ENCODE measurements around the gene ZNF219. TPM values are rescaled to one million over a fixed set of nuclear protein-coding genes. Genes with fewer than 3 reads are reported as not detected.

Gene ZNF219
- total RNA-seq, 1 experiment from 2014 or later, result 18.5 TPM

DNA sequence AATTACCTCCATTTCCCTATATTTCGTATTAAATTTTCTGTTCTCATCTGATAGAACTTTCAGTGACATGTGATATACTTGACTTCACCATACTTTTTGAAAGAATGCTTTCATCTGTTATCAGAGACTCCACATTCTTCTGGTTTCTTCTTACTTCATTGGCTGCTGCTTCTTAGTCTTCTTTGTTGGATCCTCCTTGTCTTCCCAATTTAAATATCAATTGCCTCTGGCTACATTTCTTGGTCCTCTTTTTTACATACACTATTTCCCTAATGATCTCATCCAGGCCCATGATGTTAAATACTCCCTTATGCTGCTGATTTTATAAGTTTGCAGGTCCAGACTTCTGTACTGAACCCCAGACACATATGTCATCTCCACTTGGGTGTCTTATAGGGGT lies 35.4 kb upstream of the ZNF219 start:
- H3K27me3 Mint-ChIP-seq (ENCODE audit: unreplicated experiment), result peaks cover 17% of the 10 kb centered on the region
- no peak for DNase-seq
- no peak overlapping the region for H3K27ac Mint-ChIP-seq (ENCODE audit: unreplicated experiment)
- TF ChIP-seq, protein P1, sequence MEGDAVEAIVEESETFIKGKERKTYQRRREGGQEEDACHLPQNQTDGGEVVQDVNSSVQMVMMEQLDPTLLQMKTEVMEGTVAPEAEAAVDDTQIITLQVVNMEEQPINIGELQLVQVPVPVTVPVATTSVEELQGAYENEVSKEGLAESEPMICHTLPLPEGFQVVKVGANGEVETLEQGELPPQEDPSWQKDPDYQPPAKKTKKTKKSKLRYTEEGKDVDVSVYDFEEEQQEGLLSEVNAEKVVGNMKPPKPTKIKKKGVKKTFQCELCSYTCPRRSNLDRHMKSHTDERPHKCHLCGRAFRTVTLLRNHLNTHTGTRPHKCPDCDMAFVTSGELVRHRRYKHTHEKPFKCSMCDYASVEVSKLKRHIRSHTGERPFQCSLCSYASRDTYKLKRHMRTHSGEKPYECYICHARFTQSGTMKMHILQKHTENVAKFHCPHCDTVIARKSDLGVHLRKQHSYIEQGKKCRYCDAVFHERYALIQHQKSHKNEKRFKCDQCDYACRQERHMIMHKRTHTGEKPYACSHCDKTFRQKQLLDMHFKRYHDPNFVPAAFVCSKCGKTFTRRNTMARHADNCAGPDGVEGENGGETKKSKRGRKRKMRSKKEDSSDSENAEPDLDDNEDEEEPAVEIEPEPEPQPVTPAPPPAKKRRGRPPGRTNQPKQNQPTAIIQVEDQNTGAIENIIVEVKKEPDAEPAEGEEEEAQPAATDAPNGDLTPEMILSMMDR (IDR thresholded peaks at IDR 0.05; ENCODE audit: unreplicated experiment), result no peak
- intact Hi-C loops (cut with micrococcal nuclease; ENCODE audit: unreplicated experiment), result no loop called here
- H3K4me3 Mint-ChIP-seq (ENCODE audit: low read depth, unreplicated experiment), result no peak overlapping the region
- peaks cover 3% of the 10 kb centered on the region for H3K9me3 Mint-ChIP-seq (ENCODE audit: low read depth, unreplicated experiment)
- CTCF ChIA-PET, result no interaction called here
- no peaks in the 10 kb centered on the region for H3K36me3 Mint-ChIP-seq (ENCODE audit: insufficient read depth, unreplicated experiment)
- BruUV-seq (replicated peaks), result no TSS peak
- peaks cover 17% of the 10 kb centered on the region for H3K4me1 Mint-ChIP-seq (ENCODE audit: low read depth, unreplicated experiment)

DNA sequence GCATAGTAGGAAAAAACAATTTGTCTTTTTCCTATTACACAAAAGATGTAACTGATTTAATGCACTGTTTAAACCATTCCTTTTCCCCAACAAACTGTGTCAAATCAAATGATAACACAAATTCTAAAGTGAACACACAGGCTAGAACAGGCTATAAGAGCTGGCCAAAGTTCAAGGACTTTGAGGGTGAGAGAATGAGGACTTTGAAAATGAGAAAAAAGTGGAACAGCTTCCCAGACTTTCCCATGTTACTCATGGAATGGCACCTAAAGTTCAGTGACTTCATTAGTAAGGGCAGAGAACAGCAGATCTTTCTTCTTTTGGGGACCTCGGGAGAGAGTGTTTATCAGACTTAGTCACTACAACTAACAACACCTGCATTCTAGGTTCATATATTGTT lies 25.0 kb upstream of the ZNF219 start:
- H3K27ac Mint-ChIP-seq (ENCODE audit: unreplicated experiment), result no peak overlapping the region
- H3K4me3 Mint-ChIP-seq (ENCODE audit: low read depth, unreplicated experiment), result no peak overlapping the region
- no peaks in the 10 kb centered on the region for H3K36me3 Mint-ChIP-seq (ENCODE audit: insufficient read depth, unreplicated experiment)
- BruUV-seq (replicated peaks), result no TSS peak
- no peaks in the 10 kb centered on the region for H3K9me3 Mint-ChIP-seq (ENCODE audit: low read depth, unreplicated experiment)
- H3K4me1 Mint-ChIP-seq (ENCODE audit: low read depth, unreplicated experiment), result no peaks in the 10 kb centered on the region
- intact Hi-C loops (cut with micrococcal nuclease; ENCODE audit: unreplicated experiment), result no loop called here
- CTCF ChIA-PET, result interaction anchor here (0.6 to 0.9 kb wide), 2 partner anchors 14 to 781 kb away, joined by 4 read pairs; no protein-coding TSS in a partner anchor
- H3K27me3 Mint-ChIP-seq (ENCODE audit: unreplicated experiment), result peaks cover 71% of the 10 kb centered on the region
- DNase-seq, result no peak
- TF ChIP-seq, protein P1 (IDR thresholded peaks at IDR 0.05; ENCODE audit: unreplicated experiment), result no peak

DNA sequence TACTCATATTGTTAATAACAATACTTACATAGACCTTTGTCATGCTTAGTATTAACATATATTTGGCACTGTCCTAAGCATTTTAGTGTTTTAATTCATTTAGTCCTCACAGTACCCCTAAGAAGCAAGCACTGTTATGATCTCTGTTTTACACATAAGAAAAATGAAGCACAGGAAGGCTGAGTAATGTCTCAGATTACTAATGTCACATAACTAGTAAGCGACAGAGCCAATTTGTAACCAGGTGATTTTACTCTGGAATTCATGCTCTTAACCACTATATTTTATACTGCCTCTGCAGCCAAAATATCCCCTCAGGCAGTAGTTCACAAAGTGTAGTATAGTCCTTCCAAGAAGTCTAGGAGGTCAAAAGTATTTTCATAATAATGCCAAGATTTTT lies 22.7 kb upstream of the ZNF219 start:
- Mint-ChIP-seq H3K4me1 (ENCODE audit: low read depth, unreplicated experiment) (no peaks in the 10 kb centered on the region), H3K27me3 (ENCODE audit: unreplicated experiment) (peaks cover 48% of the 10 kb centered on the region), H3K27ac (ENCODE audit: unreplicated experiment) (no peak overlapping the region), H3K4me3 (ENCODE audit: low read depth, unreplicated experiment) (no peak overlapping the region), H3K9me3 (ENCODE audit: low read depth, unreplicated experiment) (no peaks in the 10 kb centered on the region), H3K36me3 (ENCODE audit: insufficient read depth, unreplicated experiment) (no peaks in the 10 kb centered on the region)
- TF ChIP-seq, protein P1 (IDR thresholded peaks at IDR 0.05; ENCODE audit: unreplicated experiment), result no peak
- CTCF ChIA-PET, result no interaction called here
- no TSS peak for BruUV-seq (replicated peaks)
- no peak for DNase-seq
- intact Hi-C loops (cut with micrococcal nuclease; ENCODE audit: unreplicated experiment), result no loop called here

DNA sequence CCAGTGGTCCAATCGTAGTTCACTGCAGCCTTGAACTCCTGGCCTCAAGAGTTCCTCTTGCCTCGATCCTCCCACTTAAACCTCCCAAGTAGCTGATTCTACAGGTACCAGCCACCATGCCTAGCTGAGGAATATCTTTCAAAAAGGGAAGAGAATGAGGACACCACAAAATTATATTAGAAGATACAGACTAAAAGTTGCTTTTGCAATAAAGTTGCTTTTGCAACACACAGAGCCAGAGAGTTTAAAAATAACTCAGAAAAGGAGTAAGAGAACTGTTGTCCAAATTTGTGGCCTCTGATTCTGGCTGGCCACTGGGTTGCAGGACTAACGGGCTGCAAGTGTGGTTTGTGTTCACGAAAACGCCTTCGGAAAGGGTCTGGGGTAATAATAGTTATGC lies 22.2 kb upstream of the ZNF219 start:
- BruUV-seq (replicated peaks), result no TSS peak
- no peaks in the 10 kb centered on the region for H3K36me3 Mint-ChIP-seq (ENCODE audit: insufficient read depth, unreplicated experiment)
- no peaks in the 10 kb centered on the region for H3K9me3 Mint-ChIP-seq (ENCODE audit: low read depth, unreplicated experiment)
- CTCF ChIA-PET, result no interaction called here
- H3K4me3 Mint-ChIP-seq (ENCODE audit: low read depth, unreplicated experiment), result no peak overlapping the region
- peaks cover 44% of the 10 kb centered on the region for H3K27me3 Mint-ChIP-seq (ENCODE audit: unreplicated experiment)
- no peak overlapping the region for H3K27ac Mint-ChIP-seq (ENCODE audit: unreplicated experiment)
- no peaks in the 10 kb centered on the region for H3K4me1 Mint-ChIP-seq (ENCODE audit: low read depth, unreplicated experiment)
- TF ChIP-seq, protein P1 (IDR thresholded peaks at IDR 0.05; ENCODE audit: unreplicated experiment), result no peak
- intact Hi-C loops (cut with micrococcal nuclease; ENCODE audit: unreplicated experiment), result no loop called here
- DNase-seq, result no peak
